Fibroblast of the conjunctiva (primary cell): Measurements from ENCODE around the gene MED12L.
A peak's percentile ranks its signal among the peaks of the same experiment; 100 is the strongest.

Source experiments
- DNase-seq: peaks from one replicate; pipeline ENCODE4 v3.0.0-alpha.2; 2010; ENCODE audit warnings: low read depth

Gene MED12L

GRCh38 chr3:151327571-151328198 lies 242.2 kb downstream of the MED12L start:
- DNase-seq, result no peak

GRCh38 chr3:151328298-151328995 lies 243.0 kb downstream of the MED12L start:
- DNase-seq, result no peak

- no peak for DNase-seq
Observed at GRCh38 chr3:151329363-151329762, 243.9 kb downstream of the MED12L start, which contains the start of gene P2RY13. Gene P2RY13, minus strand, starts transcription at chr3:151329549. Its CDS starts 21 bp downstream, at chr3:151329528.

GRCh38 chr3:151330379-151330778 lies 244.9 kb downstream of the MED12L start:
- no peak for DNase-seq

- DNase-seq, result no peak
Observed at GRCh38 chr3:151330899-151331298, 245.4 kb downstream of the MED12L start.

GRCh38 chr3:151331696-151332095 lies 246.2 kb downstream of the MED12L start:
- DNase-seq, result no peak

GRCh38 chr3:151345859-151346258 lies 260.4 kb downstream of the MED12L start:
- DNase-seq, result peak; percentile 51

GRCh38 chr3:151346292-151346691 lies 260.8 kb downstream of the MED12L start:
- no peak for DNase-seq

- no peak for DNase-seq
Observed at GRCh38 chr3:151347432-151347831, 262.0 kb downstream of the MED12L start.

GRCh38 chr3:151350656-151351055 lies 265.2 kb downstream of the MED12L start:
- no peak for DNase-seq

GRCh38 chr3:151351219-151351618 lies 265.8 kb downstream of the MED12L start:
- no peak for DNase-seq

GRCh38 chr3:151351648-151352047 lies 266.2 kb downstream of the MED12L start:
- no peak for DNase-seq

GRCh38 chr3:151356794-151357462 lies 271.5 kb downstream of the MED12L start:
- no peak for DNase-seq

- DNase-seq, result no peak
Observed at GRCh38 chr3:151357463-151357850, 272.0 kb downstream of the MED12L start.

GRCh38 chr3:151362751-151363174 lies 277.3 kb downstream of the MED12L start:
- DNase-seq, result no peak

GRCh38 chr3:151366993-151367392 lies 281.5 kb downstream of the MED12L start:
- no peak for DNase-seq

- no peak for DNase-seq
Observed at GRCh38 chr3:151367448-151367847, 282.0 kb downstream of the MED12L start.

- DNase-seq, result no peak
Observed at GRCh38 chr3:151371526-151371925, 286.1 kb downstream of the MED12L start.

- no peak for DNase-seq
Observed at GRCh38 chr3:151372063-151372820, 286.8 kb downstream of the MED12L start.

GRCh38 chr3:151377768-151378385 lies 292.4 kb downstream of the MED12L start:
- DNase-seq, result no peak

GRCh38 chr3:151379083-151379734 lies 293.7 kb downstream of the MED12L start:
- DNase-seq, result no peak
